ENCODE measurements around the gene CENPO. TPM values are rescaled to one million over a fixed set of nuclear protein-coding genes. Genes with fewer than 3 reads are reported as not detected.

The CENPO gene
- total and polyA plus RNA-seq, 2 experiments from 2014 or later, result 9.7 to 14.6 TPM

DNA sequence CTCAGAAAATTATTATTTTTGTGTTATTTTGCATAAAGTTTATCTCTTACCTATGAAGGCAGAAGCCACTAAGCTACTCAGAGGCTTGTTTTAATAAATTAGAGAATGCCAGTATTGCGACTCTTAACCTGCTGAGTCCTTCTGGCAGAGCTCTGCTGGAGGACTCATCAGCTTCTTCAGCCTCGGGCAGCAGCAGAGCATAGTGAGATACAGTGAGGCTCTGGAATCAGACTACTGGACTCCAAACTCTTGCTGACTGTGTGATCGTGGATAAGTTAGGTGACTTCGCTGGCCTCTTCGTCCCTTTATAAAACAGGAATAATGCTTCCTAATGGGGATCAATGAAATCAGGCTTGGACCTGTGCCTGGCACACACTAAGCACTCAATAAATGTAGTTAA is 1.8 kb upstream of the CENPO start:
- Histone ChIP-seq H2AFZ (no peak overlapping the region), H3K9me3 (ENCODE audit: low read depth) (no peaks in the 10 kb centered on the region), H3K27ac (no peak overlapping the region), H3K9me2 (replicated peaks; ENCODE audit: insufficient read depth) (no peaks in the 10 kb centered on the region), H3K79me2 (peaks cover 32% of the 10 kb centered on the region), H3K4me1 (ENCODE audit: insufficient read depth) (peaks cover 4% of the 10 kb centered on the region), H4K20me1 (ENCODE audit: insufficient read depth, poor library complexity, severe bottlenecking) (no peaks in the 10 kb centered on the region), H3K27me3 (no peaks in the 10 kb centered on the region), H3K4me3 (no peak overlapping the region), H3K36me3 (replicated peaks; ENCODE audit: insufficient read depth, low read depth) (no peaks in the 10 kb centered on the region), H3K4me2 (peak overlapping the region; percentile 78)
- TF ChIP-seq EZH2phosphoT487 (IDR thresholded peaks at IDR 0.05; ENCODE audit: low read depth, severe bottlenecking, unreplicated experiment) (no peak), EZH2 (IDR thresholded peaks at IDR 0.05; ENCODE audit: borderline replicate concordance) (no peak)
- TF ChIP-seq, protein P1, sequence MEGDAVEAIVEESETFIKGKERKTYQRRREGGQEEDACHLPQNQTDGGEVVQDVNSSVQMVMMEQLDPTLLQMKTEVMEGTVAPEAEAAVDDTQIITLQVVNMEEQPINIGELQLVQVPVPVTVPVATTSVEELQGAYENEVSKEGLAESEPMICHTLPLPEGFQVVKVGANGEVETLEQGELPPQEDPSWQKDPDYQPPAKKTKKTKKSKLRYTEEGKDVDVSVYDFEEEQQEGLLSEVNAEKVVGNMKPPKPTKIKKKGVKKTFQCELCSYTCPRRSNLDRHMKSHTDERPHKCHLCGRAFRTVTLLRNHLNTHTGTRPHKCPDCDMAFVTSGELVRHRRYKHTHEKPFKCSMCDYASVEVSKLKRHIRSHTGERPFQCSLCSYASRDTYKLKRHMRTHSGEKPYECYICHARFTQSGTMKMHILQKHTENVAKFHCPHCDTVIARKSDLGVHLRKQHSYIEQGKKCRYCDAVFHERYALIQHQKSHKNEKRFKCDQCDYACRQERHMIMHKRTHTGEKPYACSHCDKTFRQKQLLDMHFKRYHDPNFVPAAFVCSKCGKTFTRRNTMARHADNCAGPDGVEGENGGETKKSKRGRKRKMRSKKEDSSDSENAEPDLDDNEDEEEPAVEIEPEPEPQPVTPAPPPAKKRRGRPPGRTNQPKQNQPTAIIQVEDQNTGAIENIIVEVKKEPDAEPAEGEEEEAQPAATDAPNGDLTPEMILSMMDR (IDR thresholded peaks at IDR 0.05; ENCODE audit: poor library complexity), result no peak
- no peak for DNase-seq (ENCODE audit: low spot score)
- 92% methylated on average over 5 of the region's 5 CpGs for WGBS (ENCODE audit: low lambda C conversion rate, missing lambda C conversion rate)

DNA sequence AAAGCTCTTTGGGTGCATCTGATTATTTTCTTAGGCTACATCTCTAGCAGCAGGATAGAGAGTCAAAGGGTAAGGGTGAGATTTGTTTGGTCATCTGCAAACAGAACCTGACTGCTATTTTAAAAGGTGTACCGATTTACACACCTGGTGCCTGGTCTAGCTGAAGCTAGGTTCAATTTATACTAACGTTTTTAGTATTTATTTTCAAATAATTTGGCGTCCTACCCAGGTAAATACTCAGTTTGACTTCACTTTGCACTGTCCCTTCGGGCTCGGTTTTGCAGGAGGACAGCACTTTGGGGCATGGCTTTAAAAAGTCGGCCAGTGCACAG is 717 bp upstream of the CENPO start:
- no peak for TF ChIP-seq EZH2 (IDR thresholded peaks at IDR 0.05; ENCODE audit: borderline replicate concordance)
- TF ChIP-seq, protein P1 (IDR thresholded peaks at IDR 0.05; ENCODE audit: poor library complexity), result no peak
- TF ChIP-seq EZH2phosphoT487 (IDR thresholded peaks at IDR 0.05; ENCODE audit: low read depth, severe bottlenecking, unreplicated experiment), result no peak
- WGBS (ENCODE audit: low lambda C conversion rate, missing lambda C conversion rate), result 3% methylated on average over 6 of the region's 6 CpGs
- Histone ChIP-seq H3K79me2 (peaks cover 42% of the 10 kb centered on the region), H3K36me3 (replicated peaks; ENCODE audit: insufficient read depth, low read depth) (no peaks in the 10 kb centered on the region), H3K4me2 (peak overlapping the region; percentile 78), H4K20me1 (ENCODE audit: insufficient read depth, poor library complexity, severe bottlenecking) (no peaks in the 10 kb centered on the region), H3K4me1 (ENCODE audit: insufficient read depth) (peaks cover 4% of the 10 kb centered on the region), H3K9me2 (replicated peaks; ENCODE audit: insufficient read depth) (no peaks in the 10 kb centered on the region), H3K27ac (peak overlapping the region; percentile 99), H3K9me3 (ENCODE audit: low read depth) (no peaks in the 10 kb centered on the region), H2AFZ (peak overlapping the region; percentile 65), H3K27me3 (no peaks in the 10 kb centered on the region), H3K4me3 (peak overlapping the region; percentile 61)
- DNase-seq (ENCODE audit: low spot score), result no peak

DNA sequence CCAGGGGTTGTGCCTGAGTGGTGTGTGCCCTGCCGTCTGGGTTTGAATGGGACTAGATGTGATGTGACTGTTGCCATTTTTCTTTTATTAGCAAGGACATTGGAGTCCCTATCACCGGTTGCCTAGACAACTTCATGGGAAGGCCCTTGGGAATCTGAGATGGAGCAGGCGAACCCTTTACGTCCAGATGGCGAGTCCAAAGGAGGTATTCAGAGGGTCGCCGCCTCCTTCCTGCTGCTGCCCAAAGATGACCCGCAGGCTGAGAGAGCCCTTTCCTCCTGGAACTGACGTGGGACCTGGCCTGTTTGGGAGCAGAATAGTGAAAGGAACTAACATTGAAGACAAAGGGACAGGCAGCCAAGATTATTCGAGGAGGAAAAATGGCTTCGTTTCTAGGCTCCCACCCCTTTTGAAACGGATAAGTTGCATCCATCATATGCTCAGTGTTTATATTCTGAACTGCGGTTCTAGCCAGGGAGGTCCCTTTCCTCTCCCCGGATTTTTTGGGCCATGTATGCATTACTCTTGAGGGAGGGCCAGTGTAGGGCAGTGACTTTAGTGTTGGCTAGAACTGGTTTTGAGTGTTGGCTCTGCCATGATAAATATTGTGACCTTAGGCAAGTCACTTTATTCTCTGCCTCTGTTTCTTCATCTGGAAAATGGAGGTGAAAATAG is 673 bp downstream of the CENPO start:
- Histone ChIP-seq H4K20me1 (ENCODE audit: insufficient read depth, poor library complexity, severe bottlenecking) (no peaks in the 10 kb centered on the region), H3K4me2 (peak overlapping the region; percentile 83), H3K79me2 (peaks cover 52% of the 10 kb centered on the region), H3K4me1 (ENCODE audit: insufficient read depth) (peaks cover 4% of the 10 kb centered on the region), H3K27ac (peak overlapping the region; percentile 99), H3K36me3 (replicated peaks; ENCODE audit: insufficient read depth, low read depth) (no peaks in the 10 kb centered on the region), H2AFZ (peak overlapping the region; percentile 39), H3K9me2 (replicated peaks; ENCODE audit: insufficient read depth) (no peaks in the 10 kb centered on the region), H3K9me3 (ENCODE audit: low read depth) (no peaks in the 10 kb centered on the region), H3K4me3 (peak overlapping the region; percentile 60), H3K27me3 (no peaks in the 10 kb centered on the region)
- DNase-seq (ENCODE audit: low spot score), result peak; percentile 19
- 2% methylated on average over 14 of the region's 14 CpGs for WGBS (ENCODE audit: low lambda C conversion rate, missing lambda C conversion rate)
- TF ChIP-seq, protein P1 (IDR thresholded peaks at IDR 0.05; ENCODE audit: poor library complexity), result no peak
- no peak for TF ChIP-seq EZH2 (IDR thresholded peaks at IDR 0.05; ENCODE audit: borderline replicate concordance)
- no peak for TF ChIP-seq EZH2phosphoT487 (IDR thresholded peaks at IDR 0.05; ENCODE audit: low read depth, severe bottlenecking, unreplicated experiment)
